NCI-H2196 treated with DMSO at 0.1 percent for 48 hours (cell line): ENCODE results near the gene TBC1D21.
"Not testable (repeated sequence)": the region's sequence is repeated elsewhere in the genome, so short reads cannot be mapped to it uniquely, and the experiment has no call there.

Experiments used
- DNase-seq: peaks from one replicate; lab custom pipeline; 2025; ENCODE audit not compliant: unreplicated experiment; lab: John Stamatoyannopoulos, UW

The TBC1D21 gene

GRCh38 chr15:73927476-73928240 lies 54.3 kb downstream of the TBC1D21 start:
- no peak for DNase-seq

GRCh38 chr15:73928241-73928579 lies 54.8 kb downstream of the TBC1D21 start:
- no peak for DNase-seq

GRCh38 chr15:73928971-73929627 lies 55.7 kb downstream of the TBC1D21 start:
- DNase-seq: no peak

- no peak for DNase-seq
These were observed 57.0 kb downstream of the TBC1D21 start for GRCh38 chr15:73930371-73930770.

GRCh38 chr15:73930790-73931281 lies 57.5 kb downstream of the TBC1D21 start:
- no peak for DNase-seq

GRCh38 chr15:73931441-73931840 lies 58.1 kb downstream of the TBC1D21 start:
- no peak for DNase-seq

- DNase-seq: no peak
These were observed 59.2 kb downstream of the TBC1D21 start for GRCh38 chr15:73932381-73933191.

- DNase-seq: no peak
These were observed 60.9 kb downstream of the TBC1D21 start for GRCh38 chr15:73934281-73934680.

GRCh38 chr15:73935547-73935946 lies 62.2 kb downstream of the TBC1D21 start:
- DNase-seq: no peak

- no peak for DNase-seq
These were observed 62.8 kb downstream of the TBC1D21 start for GRCh38 chr15:73936181-73936580.

- DNase-seq: no peak
These were observed 63.4 kb downstream of the TBC1D21 start for GRCh38 chr15:73936588-73937290.

GRCh38 chr15:73937296-73937695 lies 63.9 kb downstream of the TBC1D21 start:
- no peak for DNase-seq

GRCh38 chr15:73937726-73938125 lies 64.4 kb downstream of the TBC1D21 start:
- DNase-seq: no peak

- not testable (repeated sequence) for DNase-seq
These were observed 65.2 kb downstream of the TBC1D21 start for GRCh38 chr15:73938516-73938915.
